Measurements from ENCODE around the gene APOB. TPM values are rescaled to one million over a fixed set of nuclear protein-coding genes. Genes with fewer than 3 reads are reported as not detected.

Gene APOB
- total RNA-seq, 1 experiment from 2014 or later, result not detected

- no peaks in the 10 kb centered on the region for H3K4me1 ChIP-seq (ENCODE audit: insufficient read depth, low read length, poor library complexity, severe bottlenecking)
- no TSS peak for BruUV-seq (replicated peaks)
- H3K27ac ChIP-seq (ENCODE audit: low read depth, low read length, poor library complexity, severe bottlenecking), result no peak overlapping the region
- CTCF ChIA-PET, result no interaction called here
- H3K27me3 ChIP-seq (replicated peaks; ENCODE audit: insufficient read depth, low read depth, low read length, poor library complexity), result peaks cover 69% of the 10 kb centered on the region
- TF ChIP-seq EZH2 (IDR thresholded peaks at IDR 0.05; ENCODE audit: borderline replicate concordance, low read depth, low read length, poor library complexity, severe bottlenecking) (no peak), CTCF (conservative IDR thresholded peaks at IDR 0.05; ENCODE audit: low read depth, low read length) (no peak)
- DNase-seq (ENCODE audit: low spot score), result no peak
- POLR2A ChIA-PET (ENCODE audit: low non-redundant PET), result no interaction called here
- intact Hi-C loops (cut with micrococcal nuclease; ENCODE audit: unreplicated experiment), result no loop called here
- no peaks in the 10 kb centered on the region for H3K9me3 ChIP-seq (ENCODE audit: low read depth, low read length, poor library complexity, severe bottlenecking)
- H3K36me3 ChIP-seq (ENCODE audit: insufficient read depth, low read length, poor library complexity, severe bottlenecking), result no peaks in the 10 kb centered on the region
- H3K4me3 ChIP-seq (ENCODE audit: low read depth, low read length, poor library complexity, severe bottlenecking), result no peak overlapping the region
Measured at GRCh38 chr2:21047141-21048009, 3.5 kb upstream of the APOB start.

GRCh38 chr2:21046506-21046905, 2.6 kb upstream of the APOB start:
- no peaks in the 10 kb centered on the region for H3K4me1 ChIP-seq (ENCODE audit: insufficient read depth, low read length, poor library complexity, severe bottlenecking)
- intact Hi-C loops (cut with micrococcal nuclease; ENCODE audit: unreplicated experiment), result no loop called here
- no TSS peak for BruUV-seq (replicated peaks)
- H3K4me3 ChIP-seq (ENCODE audit: low read depth, low read length, poor library complexity, severe bottlenecking), result no peak overlapping the region
- H3K27me3 ChIP-seq (replicated peaks; ENCODE audit: insufficient read depth, low read depth, low read length, poor library complexity), result peaks cover 69% of the 10 kb centered on the region
- no peaks in the 10 kb centered on the region for H3K9me3 ChIP-seq (ENCODE audit: low read depth, low read length, poor library complexity, severe bottlenecking)
- no peak overlapping the region for H3K27ac ChIP-seq (ENCODE audit: low read depth, low read length, poor library complexity, severe bottlenecking)
- no peaks in the 10 kb centered on the region for H3K36me3 ChIP-seq (ENCODE audit: insufficient read depth, low read length, poor library complexity, severe bottlenecking)
- TF ChIP-seq CTCF (conservative IDR thresholded peaks at IDR 0.05; ENCODE audit: low read depth, low read length) (no peak), EZH2 (IDR thresholded peaks at IDR 0.05; ENCODE audit: borderline replicate concordance, low read depth, low read length, poor library complexity, severe bottlenecking) (no peak)
- CTCF ChIA-PET, result no interaction called here
- POLR2A ChIA-PET (ENCODE audit: low non-redundant PET), result no interaction called here
- DNase-seq (ENCODE audit: low spot score), result no peak

- no TSS peak for BruUV-seq (replicated peaks)
- H3K4me1 ChIP-seq (ENCODE audit: insufficient read depth, low read length, poor library complexity, severe bottlenecking), result no peaks in the 10 kb centered on the region
- intact Hi-C loops (cut with micrococcal nuclease; ENCODE audit: unreplicated experiment), result loop anchor here (5.0 kb wide), 1 partner anchor 122 kb away; no protein-coding TSS in a partner anchor
- H3K27me3 ChIP-seq (replicated peaks; ENCODE audit: insufficient read depth, low read depth, low read length, poor library complexity), result peaks cover 85% of the 10 kb centered on the region
- H3K4me3 ChIP-seq (ENCODE audit: low read depth, low read length, poor library complexity, severe bottlenecking), result no peak overlapping the region
- no peaks in the 10 kb centered on the region for H3K9me3 ChIP-seq (ENCODE audit: low read depth, low read length, poor library complexity, severe bottlenecking)
- POLR2A ChIA-PET (ENCODE audit: low non-redundant PET), result no interaction called here
- H3K27ac ChIP-seq (ENCODE audit: low read depth, low read length, poor library complexity, severe bottlenecking), result no peak overlapping the region
- no peak for DNase-seq (ENCODE audit: low spot score)
- no peak for TF ChIP-seq EZH2 (IDR thresholded peaks at IDR 0.05; ENCODE audit: borderline replicate concordance, low read depth, low read length, poor library complexity, severe bottlenecking)
- TF ChIP-seq CTCF (conservative IDR thresholded peaks at IDR 0.05; ENCODE audit: low read depth, low read length), result no peak
- no peaks in the 10 kb centered on the region for H3K36me3 ChIP-seq (ENCODE audit: insufficient read depth, low read length, poor library complexity, severe bottlenecking)
- CTCF ChIA-PET, result no interaction called here
Measured at GRCh38 chr2:21044694-21045371, 960 bp upstream of the APOB start.
